Progenitor cell of endocrine pancreas (in vitro differentiated cells): ENCODE data around the gene SLIT3. TPM values are rescaled to one million over a fixed set of nuclear protein-coding genes. Genes with fewer than 3 reads are reported as not detected.

ENCODE experiments used
- DNase-seq: peaks from one replicate; pipeline ENCODE4 v3.0.0; 2021; ENCODE audit warnings: low spot score; ENCODE audit not compliant: unreplicated experiment
- H3K27ac Mint-ChIP-seq: 2 replicates; pipeline ENCODE4 v1.8.0; 2021; ENCODE audit warnings: mild to moderate bottlenecking, moderate library complexity, mixed read lengths
- H3K27me3 Mint-ChIP-seq: 2 replicates; pipeline ENCODE4 v1.8.0; 2021; ENCODE audit warnings: mixed read lengths
- H3K36me3 Mint-ChIP-seq: 2 replicates; pipeline ENCODE4 v1.8.0; 2022; ENCODE audit warnings: mixed read lengths; ENCODE audit not compliant: insufficient read depth
- H3K4me1 Mint-ChIP-seq: 2 replicates; pipeline ENCODE4 v1.8.0; 2021; ENCODE audit warnings: low read depth, mixed read lengths
- H3K4me3 Mint-ChIP-seq: 2 replicates; pipeline ENCODE4 v1.8.0; 2021; ENCODE audit warnings: low read depth, mild to moderate bottlenecking, moderate library complexity, mixed read lengths
- H3K9me3 Mint-ChIP-seq: 2 replicates; pipeline ENCODE4 v1.8.0; 2021; ENCODE audit warnings: low read depth, mixed read lengths
- CTCF ChIP-seq: fragments of 200-600 bp; sonication (generic); IDR thresholded peaks from one replicate; pipeline ENCODE4 v1.5.0; 2021; ENCODE audit warnings: antibody characterized with exemption, mild to moderate bottlenecking; ENCODE audit not compliant: unreplicated experiment
- total RNA-seq: library from RNA; stranded (reverse); gene quantifications from 2 replicates; pipeline ENCODE4 v1.2.1, GENCODE V29; 2021

Gene SLIT3
- total RNA-seq, 1 donor from 2014 or later = 18.8 TPM

- no peak overlapping the region for H3K27ac Mint-ChIP-seq
Measured at GRCh38 chr5:168932400-168933189, 368.3 kb downstream of the SLIT3 start.

GRCh38 chr5:168931638-168932345 lies 369.1 kb downstream of the SLIT3 start:
- Mint-ChIP-seq H3K27me3 (peaks cover 7% of the 10 kb centered on the region), H3K4me1 (peaks cover 2% of the 10 kb centered on the region), H3K9me3 (no peaks in the 10 kb centered on the region), H3K36me3 (no peaks in the 10 kb centered on the region), H3K27ac (no peak overlapping the region), H3K4me3 (no peak overlapping the region)
- TF ChIP-seq CTCF = no peak
- no peak for DNase-seq

More at GRCh38 chr5:168932400-168933189, 368.3 kb downstream of the SLIT3 start:
- Mint-ChIP-seq H3K36me3 (no peaks in the 10 kb centered on the region), H3K27me3 (peaks cover 6% of the 10 kb centered on the region), H3K4me1 (peaks cover 2% of the 10 kb centered on the region), H3K9me3 (no peaks in the 10 kb centered on the region), H3K4me3 (no peak overlapping the region)
- no peak for DNase-seq
- TF ChIP-seq CTCF = no peak

GRCh38 chr5:168929656-168930055 lies 371.3 kb downstream of the SLIT3 start:
- no peaks in the 10 kb centered on the region for H3K9me3 Mint-ChIP-seq
- DNase-seq = no peak
- H3K27ac Mint-ChIP-seq = no peak overlapping the region
- H3K27me3 Mint-ChIP-seq = peaks cover 7% of the 10 kb centered on the region
- peaks cover 2% of the 10 kb centered on the region for H3K4me1 Mint-ChIP-seq
- TF ChIP-seq CTCF = no peak
- no peak overlapping the region for H3K4me3 Mint-ChIP-seq
- no peaks in the 10 kb centered on the region for H3K36me3 Mint-ChIP-seq

- no peaks in the 10 kb centered on the region for H3K36me3 Mint-ChIP-seq
- H3K4me1 Mint-ChIP-seq = no peaks in the 10 kb centered on the region
- H3K27ac Mint-ChIP-seq = no peak overlapping the region
- no peaks in the 10 kb centered on the region for H3K9me3 Mint-ChIP-seq
- no peak for DNase-seq
- H3K27me3 Mint-ChIP-seq = peaks cover 25% of the 10 kb centered on the region
- no peak for TF ChIP-seq CTCF
- no peak overlapping the region for H3K4me3 Mint-ChIP-seq
Measured at GRCh38 chr5:168925160-168925559, 375.8 kb downstream of the SLIT3 start.

GRCh38 chr5:168921147-168921866 lies 379.6 kb downstream of the SLIT3 start:
- no peaks in the 10 kb centered on the region for H3K36me3 Mint-ChIP-seq
- H3K27ac Mint-ChIP-seq = no peak overlapping the region
- peaks cover 35% of the 10 kb centered on the region for H3K27me3 Mint-ChIP-seq
- H3K9me3 Mint-ChIP-seq = no peaks in the 10 kb centered on the region
- no peaks in the 10 kb centered on the region for H3K4me1 Mint-ChIP-seq
- no peak for DNase-seq
- H3K4me3 Mint-ChIP-seq = no peak overlapping the region
- TF ChIP-seq CTCF = no peak
